ENCODE measurements around the gene MOB4. TPM values are rescaled to one million over a fixed set of nuclear protein-coding genes. Genes with fewer than 3 reads are reported as not detected.
"Not testable (repeated sequence)": the region's sequence is repeated elsewhere in the genome, so short reads cannot be mapped to it uniquely, and the experiment has no call there.

MOB4 gene
- total and polyA plus RNA-seq, 10 donors: 15.5 to 38.3 (median 23.7) TPM

DNA sequence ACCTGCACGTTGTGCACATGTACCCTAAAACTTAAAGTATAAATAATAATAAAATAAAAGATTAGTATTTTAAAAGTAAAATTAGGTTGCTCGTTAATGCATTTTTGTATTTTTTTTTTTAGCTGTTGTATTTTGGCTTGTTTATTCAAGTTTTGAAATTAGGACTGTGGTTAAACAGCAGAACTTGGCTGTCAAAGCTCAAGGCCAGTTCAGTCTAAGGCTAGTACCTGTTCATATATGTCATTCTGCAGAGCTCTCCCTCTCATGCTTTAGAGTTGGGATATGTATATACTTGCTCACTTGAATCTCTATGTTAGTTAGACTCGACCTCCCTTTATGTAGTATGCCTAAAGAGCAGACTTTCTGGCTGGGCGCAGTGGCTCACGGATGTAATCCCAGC, 32.7 kb downstream of the MOB4 start:
- TF ChIP-seq POLR2AphosphoS5 (IDR thresholded peaks at IDR 0.05): no peak
- TF ChIP-seq, protein P1, sequence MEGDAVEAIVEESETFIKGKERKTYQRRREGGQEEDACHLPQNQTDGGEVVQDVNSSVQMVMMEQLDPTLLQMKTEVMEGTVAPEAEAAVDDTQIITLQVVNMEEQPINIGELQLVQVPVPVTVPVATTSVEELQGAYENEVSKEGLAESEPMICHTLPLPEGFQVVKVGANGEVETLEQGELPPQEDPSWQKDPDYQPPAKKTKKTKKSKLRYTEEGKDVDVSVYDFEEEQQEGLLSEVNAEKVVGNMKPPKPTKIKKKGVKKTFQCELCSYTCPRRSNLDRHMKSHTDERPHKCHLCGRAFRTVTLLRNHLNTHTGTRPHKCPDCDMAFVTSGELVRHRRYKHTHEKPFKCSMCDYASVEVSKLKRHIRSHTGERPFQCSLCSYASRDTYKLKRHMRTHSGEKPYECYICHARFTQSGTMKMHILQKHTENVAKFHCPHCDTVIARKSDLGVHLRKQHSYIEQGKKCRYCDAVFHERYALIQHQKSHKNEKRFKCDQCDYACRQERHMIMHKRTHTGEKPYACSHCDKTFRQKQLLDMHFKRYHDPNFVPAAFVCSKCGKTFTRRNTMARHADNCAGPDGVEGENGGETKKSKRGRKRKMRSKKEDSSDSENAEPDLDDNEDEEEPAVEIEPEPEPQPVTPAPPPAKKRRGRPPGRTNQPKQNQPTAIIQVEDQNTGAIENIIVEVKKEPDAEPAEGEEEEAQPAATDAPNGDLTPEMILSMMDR (IDR thresholded peaks at IDR 0.05 in 8 of 11, conservative IDR thresholded peaks at IDR 0.05 in 3 of 11): no peak
- TF ChIP-seq POLR2A (IDR thresholded peaks at IDR 0.05): no peak
- H3K27me3 ChIP-seq (replicated peaks in 1 of 7): no peaks in the 10 kb centered on the region
- H3K27ac ChIP-seq: no peak overlapping the region
- 86 to 97% (median 94%) methylated on average over 5 of the region's 5 CpGs for WGBS, 5 donors
- H3K4me1 ChIP-seq: no peaks in the 10 kb centered on the region
- intact Hi-C loops (cut with DNase I; ENCODE audit: low total_unique reads): no loop called here
- no peaks in the 10 kb centered on the region for H3K9me3 ChIP-seq
- H3K4me3 ChIP-seq: no peak overlapping the region
- H3K36me3 ChIP-seq: peaks cover 0 to 100% (median 74%) of the 10 kb centered on the region in 6 donors
- DNase-seq: no peak

DNA sequence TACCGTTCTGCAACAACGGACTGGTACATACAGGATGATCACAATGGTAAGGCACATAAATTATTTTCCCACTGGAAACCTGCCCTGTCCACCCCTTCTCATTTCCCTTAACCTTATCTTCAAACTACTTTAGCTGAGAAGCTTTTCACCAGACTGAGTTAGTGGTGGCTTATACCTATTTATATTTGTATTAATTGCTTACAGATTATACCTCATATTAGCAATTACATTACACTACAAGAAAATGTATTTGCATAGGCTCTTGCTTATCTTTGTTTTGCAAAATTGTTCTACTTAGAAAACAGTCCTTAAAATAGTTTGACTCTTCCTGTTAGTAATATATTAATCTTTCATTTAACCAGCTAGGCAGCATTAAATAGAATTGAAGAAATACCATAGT, 35.4 kb downstream of the MOB4 start:
- WGBS, 5 donors: 87 to 95% (median 92%) methylated on average over 2 of the region's 2 CpGs
- intact Hi-C loops (cut with DNase I; ENCODE audit: low total_unique reads): not testable (repeated sequence)

DNA sequence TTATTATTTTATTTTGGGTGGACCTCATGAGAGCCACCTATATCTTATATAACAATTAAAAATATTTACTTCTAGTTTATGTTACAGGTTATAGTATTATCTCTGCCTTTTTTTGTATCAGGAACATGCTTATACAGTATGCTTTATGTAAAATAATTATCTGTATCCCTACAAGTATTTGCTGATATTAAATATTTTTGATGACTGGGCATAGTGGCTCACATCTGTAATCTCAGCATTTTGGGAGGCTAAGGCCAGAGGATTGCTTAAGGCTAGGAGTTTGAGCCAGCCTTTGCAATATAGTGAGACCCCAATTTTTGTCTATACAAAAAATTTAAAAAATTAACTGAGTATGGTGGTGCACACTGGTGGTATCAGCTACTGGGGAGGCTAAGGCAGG, 39.6 kb downstream of the MOB4 start:
- intact Hi-C loops (cut with DNase I; ENCODE audit: low total_unique reads): no loop called here
- Histone ChIP-seq H3K27me3 (replicated peaks in 1 of 7) (no peaks in the 10 kb centered on the region), H3K9me3 (no peaks in the 10 kb centered on the region), H3K4me1 (peaks cover 0 to 12% (median 6%) of the 10 kb centered on the region in 6 donors), H3K36me3 (peaks cover 0 to 82% (median 42%) of the 10 kb centered on the region in 6 donors), H3K27ac (peak overlapping the region in 2 of 8 donors; percentile 48 to 64), H3K4me3 (no peak overlapping the region)
- DNase-seq: no peak
- TF ChIP-seq POLR2AphosphoS5 (IDR thresholded peaks at IDR 0.05) (no peak), POLR2A (IDR thresholded peaks at IDR 0.05) (no peak)
- TF ChIP-seq, protein P1 (IDR thresholded peaks at IDR 0.05 in 8 of 11, conservative IDR thresholded peaks at IDR 0.05 in 3 of 11): no peak

More for the DNA sequence above, 35.4 kb downstream of the MOB4 start:
- not testable (repeated sequence) for DNase-seq; H3K4me1 ChIP-seq; H3K27ac ChIP-seq; H3K27me3 ChIP-seq (replicated peaks in 1 of 7); H3K4me3 ChIP-seq; H3K9me3 ChIP-seq
- peaks cover 0 to 93% (median 69%) of the 10 kb centered on the region in 6 donors for H3K36me3 ChIP-seq

DNA sequence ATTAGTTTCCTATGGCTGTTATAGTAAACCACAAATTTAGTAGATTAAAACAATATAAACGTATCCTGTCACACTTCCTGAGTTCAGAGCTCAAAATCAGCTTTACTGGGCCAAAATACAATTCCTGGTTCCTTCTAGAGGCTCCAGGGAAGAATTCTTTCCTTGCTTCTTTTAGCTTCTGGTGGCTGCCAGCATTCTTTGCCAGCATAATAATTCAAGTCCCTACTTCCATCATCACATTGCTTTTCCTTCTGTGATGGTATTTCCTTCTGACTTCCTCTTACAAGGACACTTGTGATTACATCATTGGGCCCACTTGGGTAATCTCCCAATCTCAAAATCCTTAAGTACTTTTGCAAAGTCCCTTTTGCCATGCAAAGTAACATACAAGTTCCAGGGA, 40.6 kb downstream of the MOB4 start:
- peaks cover 0 to 82% (median 35%) of the 10 kb centered on the region in 6 donors for H3K36me3 ChIP-seq
- no peaks in the 10 kb centered on the region for H3K27me3 ChIP-seq (replicated peaks in 1 of 7)
- no peak for DNase-seq
- peaks cover 0 to 12% (median 6%) of the 10 kb centered on the region in 6 donors for H3K4me1 ChIP-seq
- H3K4me3 ChIP-seq: no peak overlapping the region
- H3K9me3 ChIP-seq: no peaks in the 10 kb centered on the region
- peak overlapping the region in 7 of 8 donors; percentile 12 to 64 (median 39) for H3K27ac ChIP-seq
- intact Hi-C loops (cut with DNase I; ENCODE audit: low total_unique reads): no loop called here
- WGBS, 5 donors: 24 to 52% (median 46%) methylated on average over 1 of the region's 1 CpG
- TF ChIP-seq POLR2A (IDR thresholded peaks at IDR 0.05): no peak
- TF ChIP-seq, protein P1 (IDR thresholded peaks at IDR 0.05 in 8 of 11, conservative IDR thresholded peaks at IDR 0.05 in 3 of 11): no peak
- TF ChIP-seq POLR2AphosphoS5 (IDR thresholded peaks at IDR 0.05): no peak

DNA sequence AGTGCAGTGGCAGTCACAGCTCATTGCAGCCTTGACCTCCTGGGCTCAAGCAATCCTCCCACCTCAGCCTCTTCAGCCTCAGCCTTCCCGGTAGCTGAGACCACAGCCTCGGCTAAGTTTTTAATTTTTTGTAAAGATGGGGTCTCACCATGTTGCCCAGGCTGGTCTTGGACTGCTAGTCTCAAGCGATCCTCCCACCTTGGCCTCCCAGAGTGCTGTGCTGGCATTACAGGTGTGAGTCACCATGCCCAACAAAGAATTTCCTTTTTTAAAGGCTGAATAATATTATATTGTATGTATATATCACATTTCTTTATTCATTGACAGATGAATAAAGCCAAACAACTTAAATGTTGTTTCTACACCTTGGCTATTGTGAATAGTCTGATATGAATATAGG, 42.5 kb downstream of the MOB4 start:
- H3K36me3 ChIP-seq: peaks cover 0 to 68% (median 23%) of the 10 kb centered on the region in 6 donors
- DNase-seq: no peak
- no peak overlapping the region for H3K27ac ChIP-seq
- TF ChIP-seq, protein P1 (IDR thresholded peaks at IDR 0.05 in 8 of 11, conservative IDR thresholded peaks at IDR 0.05 in 3 of 11): no peak
- TF ChIP-seq POLR2A (IDR thresholded peaks at IDR 0.05) (no peak), POLR2AphosphoS5 (IDR thresholded peaks at IDR 0.05) (no peak)
- no peak overlapping the region for H3K4me3 ChIP-seq
- H3K9me3 ChIP-seq: peaks cover 0 to 2% (median 0%) of the 10 kb centered on the region in 8 donors
- WGBS, 5 donors: 93 to 97% (median 96%) methylated on average over 3 of the region's 3 CpGs
- intact Hi-C loops (cut with DNase I; ENCODE audit: low total_unique reads): no loop called here
- H3K27me3 ChIP-seq (replicated peaks in 1 of 7): no peaks in the 10 kb centered on the region
- peaks cover 0 to 12% (median 6%) of the 10 kb centered on the region in 6 donors for H3K4me1 ChIP-seq

Data from spleen (tissue), 11 donors.